Stimulated activated CD4-positive, alpha-beta T cell treated with anti-CD3 and anti-CD28 coated beads, Interleukin-15, amount 100 ng/mL, for 24 hours (primary cell): ENCODE measurements around the gene PDE3A.

Source experiments
- DNase-seq: peaks from one replicate; pipeline ENCODE4 v3.0.0-alpha.2; 2020

The PDE3A gene

GRCh38 chr12:20426957-20427356, 58.6 kb downstream of the PDE3A start:
- DNase-seq, result no peak

GRCh38 chr12:20429852-20430251, 61.5 kb downstream of the PDE3A start:
- DNase-seq, result no peak

GRCh38 chr12:20432290-20432689, 64.0 kb downstream of the PDE3A start:
- DNase-seq, result no peak

GRCh38 chr12:20434996-20435395, 66.7 kb downstream of the PDE3A start:
- DNase-seq, result no peak

GRCh38 chr12:20436316-20436715, 68.0 kb downstream of the PDE3A start:
- no peak for DNase-seq

GRCh38 chr12:20438299-20438779, 70.0 kb downstream of the PDE3A start:
- DNase-seq, result no peak

- no peak for DNase-seq
Observed at GRCh38 chr12:20439626-20440025, 71.3 kb downstream of the PDE3A start.

- no peak for DNase-seq
Observed at GRCh38 chr12:20440408-20440807, 72.1 kb downstream of the PDE3A start.

GRCh38 chr12:20442322-20442721, 74.0 kb downstream of the PDE3A start:
- DNase-seq, result no peak

- no peak for DNase-seq
Observed at GRCh38 chr12:20443255-20443654, 74.9 kb downstream of the PDE3A start.

GRCh38 chr12:20443792-20444191, 75.5 kb downstream of the PDE3A start:
- no peak for DNase-seq

GRCh38 chr12:20444595-20445170, 76.3 kb downstream of the PDE3A start:
- DNase-seq, result no peak

- DNase-seq, result no peak
Observed at GRCh38 chr12:20445687-20446086, 77.3 kb downstream of the PDE3A start.

- DNase-seq, result no peak
Observed at GRCh38 chr12:20446836-20447235, 78.5 kb downstream of the PDE3A start.

GRCh38 chr12:20448781-20449180, 80.4 kb downstream of the PDE3A start:
- DNase-seq, result no peak

- DNase-seq, result no peak
Observed at GRCh38 chr12:20450591-20451180, 82.3 kb downstream of the PDE3A start.

GRCh38 chr12:20451761-20452160, 83.4 kb downstream of the PDE3A start:
- DNase-seq, result no peak

GRCh38 chr12:20452496-20453010, 84.2 kb downstream of the PDE3A start:
- no peak for DNase-seq

GRCh38 chr12:20453756-20454310, 85.5 kb downstream of the PDE3A start:
- DNase-seq, result no peak

GRCh38 chr12:20455001-20455706, 86.8 kb downstream of the PDE3A start:
- DNase-seq, result no peak

- DNase-seq, result no peak
Observed at GRCh38 chr12:20457582-20457981, 89.2 kb downstream of the PDE3A start.

- DNase-seq, result no peak
Observed at GRCh38 chr12:20458011-20458410, 89.7 kb downstream of the PDE3A start.

- no peak for DNase-seq
Observed at GRCh38 chr12:20459920-20460319, 91.6 kb downstream of the PDE3A start.

GRCh38 chr12:20460956-20461355, 92.6 kb downstream of the PDE3A start:
- no peak for DNase-seq
